Mammary epithelial cell (primary cell): ENCODE measurements around the gene RPS24.

Experiments
- CTCF ChIP-seq, 2 donors: IDR thresholded peaks in 1 of 2; conservative IDR thresholded peaks in 1 of 2; 2 replicates each; pipeline ENCODE4 v1.5.1; 2011 to 2012; ENCODE audit warnings: inconsistent platforms in 2 of 2, low read length in 2 of 2, mild to moderate bottlenecking in 2 of 2, control low read depth in 1 of 2, low read depth in 1 of 2; ENCODE audit not compliant: insufficient read depth in 1 of 2; ENCODE audit errors: extremely low read depth in 1 of 2
- EZH2 ChIP-seq: IDR thresholded peaks from 2 replicates; pipeline ENCODE4 v1.6.1; 2012; ENCODE audit warnings: low read length, inconsistent platforms, borderline replicate concordance

- no peak for TF ChIP-seq CTCF (conservative IDR thresholded peaks at IDR 0.05 in 1 of 2, IDR thresholded peaks at IDR 0.05 in 1 of 2; ENCODE audit: extremely low read depth in 1 of 2, insufficient read depth in 1 of 2, low read depth in 1 of 2, low read length in 2 of 2)
- TF ChIP-seq EZH2: no peak
Observed at GRCh38 chr10:78002541-78003288, 30.9 kb upstream of the RPS24 start.
